ENCODE data around the gene NFIC.
A peak's percentile ranks its signal among the peaks of the same experiment; 100 is the strongest.

The NFIC gene

DNA sequence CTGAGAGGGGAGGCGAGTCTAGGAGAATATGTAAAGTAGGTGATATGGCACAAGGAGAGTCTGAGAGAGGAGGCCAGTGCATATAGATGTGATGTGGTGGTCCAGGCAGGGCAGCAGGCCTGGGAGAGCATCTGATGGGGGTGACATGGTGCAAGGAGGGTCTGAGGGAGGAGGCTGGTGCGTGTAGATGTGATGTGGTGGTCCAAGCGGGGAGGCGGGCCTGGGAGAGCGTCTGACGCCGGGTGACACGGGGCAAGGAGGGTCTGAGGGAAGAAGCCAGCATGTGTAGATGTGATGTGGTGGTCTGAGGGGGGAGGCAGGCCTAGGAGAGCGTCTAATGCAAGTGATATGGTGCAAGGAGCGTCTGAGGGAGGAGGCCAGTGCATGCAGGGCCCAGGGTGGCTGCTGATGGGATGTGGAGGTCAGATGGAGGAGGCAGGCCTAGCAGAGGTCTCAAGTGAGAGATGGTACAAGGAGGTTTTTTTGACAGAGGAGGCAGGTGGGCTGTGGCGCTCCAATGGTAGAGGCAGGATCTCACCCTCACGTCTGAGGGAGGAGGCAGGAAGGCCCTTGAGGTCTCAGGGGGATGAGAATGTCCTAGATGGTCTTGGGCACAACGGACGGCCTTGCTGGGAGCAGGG, 16.2 kb downstream of the NFIC start:
- ATAC-seq, result no peak
- TF ChIP-seq ZFP3 (CRISPR knock-in tag; IDR thresholded peaks at IDR 0.05), result no peak
- TF ChIP-seq, protein P1, sequence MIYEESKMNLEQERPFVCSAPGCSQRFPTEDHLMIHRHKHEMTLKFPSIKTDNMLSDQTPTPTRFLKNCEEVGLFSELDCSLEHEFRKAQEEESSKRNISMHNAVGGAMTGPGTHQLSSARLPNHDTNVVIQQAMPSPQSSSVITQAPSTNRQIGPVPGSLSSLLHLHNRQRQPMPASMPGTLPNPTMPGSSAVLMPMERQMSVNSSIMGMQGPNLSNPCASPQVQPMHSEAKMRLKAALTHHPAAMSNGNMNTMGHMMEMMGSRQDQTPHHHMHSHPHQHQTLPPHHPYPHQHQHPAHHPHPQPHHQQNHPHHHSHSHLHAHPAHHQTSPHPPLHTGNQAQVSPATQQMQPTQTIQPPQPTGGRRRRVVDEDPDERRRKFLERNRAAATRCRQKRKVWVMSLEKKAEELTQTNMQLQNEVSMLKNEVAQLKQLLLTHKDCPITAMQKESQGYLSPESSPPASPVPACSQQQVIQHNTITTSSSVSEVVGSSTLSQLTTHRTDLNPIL (CRISPR knock-in tag; IDR thresholded peaks at IDR 0.05; ENCODE audit: low read depth), result no peak
- TF ChIP-seq RARB (CRISPR knock-in tag; IDR thresholded peaks at IDR 0.05), result no peak
- TF ChIP-seq TOX (CRISPR knock-in tag; IDR thresholded peaks at IDR 0.05; ENCODE audit: borderline replicate concordance), result no peak
- no peak for TF ChIP-seq ZC3H10 (CRISPR knock-in tag; IDR thresholded peaks at IDR 0.05)
- no peak for TF ChIP-seq ZNF70 (CRISPR knock-in tag; IDR thresholded peaks at IDR 0.05)
- no peak for TF ChIP-seq PPARA (CRISPR knock-in tag; IDR thresholded peaks at IDR 0.05; ENCODE audit: borderline replicate concordance)
- no peak for TF ChIP-seq TCF4 (CRISPR knock-in tag; IDR thresholded peaks at IDR 0.05; ENCODE audit: borderline replicate concordance)
- no peak for TF ChIP-seq OSR1 (CRISPR knock-in tag; IDR thresholded peaks at IDR 0.05)
- TF ChIP-seq, protein P2, sequence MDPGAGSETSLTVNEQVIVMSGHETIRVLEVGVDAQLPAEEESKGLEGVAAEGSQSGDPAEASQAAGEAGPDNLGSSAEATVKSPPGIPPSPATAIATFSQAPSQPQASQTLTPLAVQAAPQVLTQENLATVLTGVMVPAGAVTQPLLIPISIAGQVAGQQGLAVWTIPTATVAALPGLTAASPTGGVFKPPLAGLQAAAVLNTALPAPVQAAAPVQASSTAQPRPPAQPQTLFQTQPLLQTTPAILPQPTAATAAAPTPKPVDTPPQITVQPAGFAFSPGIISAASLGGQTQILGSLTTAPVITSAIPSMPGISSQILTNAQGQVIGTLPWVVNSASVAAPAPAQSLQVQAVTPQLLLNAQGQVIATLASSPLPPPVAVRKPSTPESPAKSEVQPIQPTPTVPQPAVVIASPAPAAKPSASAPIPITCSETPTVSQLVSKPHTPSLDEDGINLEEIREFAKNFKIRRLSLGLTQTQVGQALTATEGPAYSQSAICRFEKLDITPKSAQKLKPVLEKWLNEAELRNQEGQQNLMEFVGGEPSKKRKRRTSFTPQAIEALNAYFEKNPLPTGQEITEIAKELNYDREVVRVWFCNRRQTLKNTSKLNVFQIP (CRISPR knock-in tag; IDR thresholded peaks at IDR 0.05; ENCODE audit: borderline replicate concordance, low read depth), result no peak

DNA sequence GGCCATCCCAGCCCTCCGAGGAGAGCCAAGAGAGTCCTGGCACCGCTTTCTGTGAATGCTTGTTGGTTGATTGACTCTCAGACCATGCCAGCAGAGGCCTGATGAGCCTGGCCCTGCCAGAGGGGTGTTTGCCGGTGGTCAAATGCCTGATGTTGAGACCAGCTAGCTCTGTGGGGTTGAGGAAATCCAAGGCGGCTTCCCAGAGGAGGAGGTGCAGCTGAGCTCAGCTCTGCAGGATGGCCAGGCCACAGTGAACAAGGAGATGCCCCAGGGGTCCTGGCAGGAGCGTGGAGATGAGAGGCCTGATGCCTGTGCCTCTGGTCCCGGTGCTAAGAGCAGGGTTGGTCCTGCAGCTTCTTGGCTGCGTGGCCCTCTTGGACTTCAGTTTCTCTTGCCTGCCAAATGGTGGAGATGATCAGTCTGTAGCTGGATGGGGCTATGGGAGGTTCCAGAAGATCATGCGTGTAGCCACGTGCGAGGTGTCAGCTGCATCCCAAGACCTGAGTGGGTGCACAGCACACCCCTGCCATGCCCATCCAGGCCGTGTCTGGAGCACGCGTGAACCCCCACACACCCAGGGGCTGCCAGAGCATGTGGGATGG, 16.8 kb downstream of the NFIC start:
- ATAC-seq, result no peak

DNA sequence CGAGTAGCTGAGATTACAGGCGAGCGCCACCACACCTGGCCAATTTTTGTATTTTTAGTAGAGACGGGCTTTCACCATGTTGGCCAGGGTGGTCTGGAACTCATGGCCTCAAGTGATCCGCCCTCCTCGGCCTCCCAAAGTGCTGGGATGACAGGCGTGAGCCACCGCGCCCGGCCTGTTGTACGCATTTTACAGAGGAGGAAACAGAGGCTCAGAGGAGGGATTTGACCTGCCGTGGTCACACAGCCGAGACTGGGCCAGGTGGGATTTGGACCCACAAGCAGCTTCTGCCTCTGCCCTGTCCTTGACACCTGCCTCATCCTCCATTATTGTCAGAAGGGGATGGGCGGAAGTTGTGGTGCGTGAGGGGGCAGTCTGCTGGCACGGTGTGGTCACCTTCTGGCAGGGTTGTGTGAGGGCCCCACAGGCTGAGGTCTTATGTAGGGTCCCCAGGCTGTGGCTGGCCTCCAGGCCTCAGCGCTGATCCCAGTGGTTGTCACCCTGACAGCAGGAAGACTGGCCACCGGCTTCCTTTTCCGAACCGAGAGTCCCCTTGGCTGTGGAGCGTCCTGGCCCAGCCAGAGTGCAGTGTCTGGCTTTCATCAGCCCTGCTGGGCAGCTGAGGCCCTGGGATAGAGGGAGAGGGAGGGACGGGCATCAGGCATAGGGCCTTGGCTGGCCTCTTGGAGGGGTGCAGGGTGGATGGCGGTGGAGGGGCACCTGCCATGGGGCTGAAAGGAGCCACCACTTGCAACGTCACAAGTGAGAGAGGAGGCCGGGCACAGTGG, 20.3 kb downstream of the NFIC start:
- ATAC-seq, result peak; percentile 74
- TF ChIP-seq TCF4 (CRISPR knock-in tag; IDR thresholded peaks at IDR 0.05; ENCODE audit: borderline replicate concordance) (peak; percentile 46; the same call in 1 of the 2 replicates), OSR1 (CRISPR knock-in tag; IDR thresholded peaks at IDR 0.05) (no peak)

More for the DNA sequence above, 16.8 kb downstream of the NFIC start:
- TF ChIP-seq ISL1 (CRISPR knock-in tag; IDR thresholded peaks at IDR 0.05) (no peak), ZNF8 (CRISPR knock-in tag; IDR thresholded peaks at IDR 0.05) (no peak), SNAI2 (CRISPR knock-in tag; IDR thresholded peaks at IDR 0.05) (no peak)

DNA sequence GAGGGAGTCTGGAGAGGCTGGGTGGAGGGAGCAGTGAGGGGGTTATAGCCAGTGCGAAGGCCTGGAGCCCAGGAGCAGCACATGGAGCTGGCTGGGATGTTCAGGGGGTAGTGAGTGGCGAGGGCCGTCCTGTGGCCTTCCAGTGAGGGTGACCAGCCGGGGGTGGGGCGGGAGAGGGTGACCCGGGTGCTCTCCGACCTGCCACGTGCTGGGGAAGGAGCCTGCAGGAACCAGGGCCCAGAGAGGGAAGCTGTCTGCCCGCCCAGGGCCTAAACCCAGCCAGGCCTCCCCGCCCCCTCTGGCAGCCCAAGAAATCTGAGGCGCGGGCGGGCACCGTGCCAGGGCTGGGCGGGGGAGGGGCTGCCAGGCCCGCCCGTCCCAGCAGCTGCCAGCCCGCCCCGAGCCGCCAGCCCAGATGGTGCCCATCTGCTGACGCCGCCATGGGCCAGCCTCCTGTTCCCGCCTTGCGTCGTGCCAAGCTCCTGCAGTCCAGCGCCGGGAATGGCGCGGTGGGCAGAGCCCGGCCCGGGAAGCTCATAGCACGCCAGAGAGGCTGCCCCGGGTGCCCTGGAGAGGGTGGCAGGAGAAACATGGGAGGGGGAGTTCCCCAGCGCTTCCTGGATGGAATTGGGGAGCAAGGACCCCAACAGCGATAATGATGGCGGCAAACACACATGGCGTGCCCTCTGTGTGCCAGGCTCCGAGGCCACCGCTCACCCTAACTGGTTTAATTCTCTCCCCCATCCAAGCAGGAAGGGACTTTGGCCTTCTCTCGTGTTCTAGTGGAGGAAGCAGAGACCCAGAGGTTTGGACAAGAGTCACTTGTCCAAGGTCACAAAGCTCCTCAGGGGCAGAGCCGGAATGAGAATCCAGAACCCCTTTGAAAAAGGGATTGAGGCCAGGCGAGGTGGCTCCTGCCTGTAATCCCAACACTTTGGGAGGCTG, 21.5 kb downstream of the NFIC start:
- TF ChIP-seq RARB (CRISPR knock-in tag; IDR thresholded peaks at IDR 0.05), result no peak
- TF ChIP-seq ZNF565 (CRISPR knock-in tag; conservative IDR thresholded peaks at IDR 0.05; ENCODE audit: low read depth), result no peak
- TF ChIP-seq CSDC2 (CRISPR knock-in tag; IDR thresholded peaks at IDR 0.05), result no peak
- TF ChIP-seq TCF4 (CRISPR knock-in tag; IDR thresholded peaks at IDR 0.05; ENCODE audit: borderline replicate concordance), result peak; percentile 51; the same call in 1 of the 2 replicates
- TF ChIP-seq, protein P3, sequence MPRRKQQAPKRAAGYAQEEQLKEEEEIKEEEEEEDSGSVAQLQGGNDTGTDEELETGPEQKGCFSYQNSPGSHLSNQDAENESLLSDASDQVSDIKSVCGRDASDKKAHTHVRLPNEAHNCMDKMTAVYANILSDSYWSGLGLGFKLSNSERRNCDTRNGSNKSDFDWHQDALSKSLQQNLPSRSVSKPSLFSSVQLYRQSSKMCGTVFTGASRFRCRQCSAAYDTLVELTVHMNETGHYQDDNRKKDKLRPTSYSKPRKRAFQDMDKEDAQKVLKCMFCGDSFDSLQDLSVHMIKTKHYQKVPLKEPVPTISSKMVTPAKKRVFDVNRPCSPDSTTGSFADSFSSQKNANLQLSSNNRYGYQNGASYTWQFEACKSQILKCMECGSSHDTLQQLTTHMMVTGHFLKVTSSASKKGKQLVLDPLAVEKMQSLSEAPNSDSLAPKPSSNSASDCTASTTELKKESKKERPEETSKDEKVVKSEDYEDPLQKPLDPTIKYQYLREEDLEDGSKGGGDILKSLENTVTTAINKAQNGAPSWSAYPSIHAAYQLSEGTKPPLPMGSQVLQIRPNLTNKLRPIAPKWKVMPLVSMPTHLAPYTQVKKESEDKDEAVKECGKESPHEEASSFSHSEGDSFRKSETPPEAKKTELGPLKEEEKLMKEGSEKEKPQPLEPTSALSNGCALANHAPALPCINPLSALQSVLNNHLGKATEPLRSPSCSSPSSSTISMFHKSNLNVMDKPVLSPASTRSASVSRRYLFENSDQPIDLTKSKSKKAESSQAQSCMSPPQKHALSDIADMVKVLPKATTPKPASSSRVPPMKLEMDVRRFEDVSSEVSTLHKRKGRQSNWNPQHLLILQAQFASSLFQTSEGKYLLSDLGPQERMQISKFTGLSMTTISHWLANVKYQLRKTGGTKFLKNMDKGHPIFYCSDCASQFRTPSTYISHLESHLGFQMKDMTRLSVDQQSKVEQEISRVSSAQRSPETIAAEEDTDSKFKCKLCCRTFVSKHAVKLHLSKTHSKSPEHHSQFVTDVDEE (CRISPR knock-in tag; IDR thresholded peaks at IDR 0.05), result peak; percentile 66; the same call in 1 of the 2 replicates
- peak; percentile 89 for ATAC-seq

DNA sequence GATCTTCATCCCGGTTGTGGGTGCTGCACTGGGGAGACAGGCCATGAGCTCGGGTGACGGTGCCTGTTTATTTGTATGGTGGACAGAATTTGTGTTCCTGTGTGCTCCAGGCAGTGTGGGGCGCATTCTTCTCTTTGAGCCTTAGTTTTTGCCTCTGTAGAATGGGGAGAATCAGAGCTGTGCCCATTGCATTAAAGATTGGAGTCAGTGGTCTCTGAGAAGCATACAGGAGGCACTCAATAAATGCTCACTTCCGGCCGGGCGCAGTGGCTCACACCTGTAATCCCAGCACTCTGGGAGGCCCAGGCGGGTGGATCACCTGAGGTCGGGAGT, 23.0 kb downstream of the NFIC start:
- ATAC-seq, result no peak
- TF ChIP-seq ZFP30 (CRISPR knock-in tag; IDR thresholded peaks at IDR 0.05) (no peak), ZNF8 (CRISPR knock-in tag; IDR thresholded peaks at IDR 0.05) (no peak), RARB (CRISPR knock-in tag; IDR thresholded peaks at IDR 0.05) (no peak), TOX (CRISPR knock-in tag; IDR thresholded peaks at IDR 0.05; ENCODE audit: borderline replicate concordance) (no peak), ZNF70 (CRISPR knock-in tag; IDR thresholded peaks at IDR 0.05) (no peak), ISL1 (CRISPR knock-in tag; IDR thresholded peaks at IDR 0.05) (no peak), BACH2 (CRISPR knock-in tag; IDR thresholded peaks at IDR 0.05; ENCODE audit: borderline replicate concordance) (no peak), PPARA (CRISPR knock-in tag; IDR thresholded peaks at IDR 0.05; ENCODE audit: borderline replicate concordance) (no peak), SNAI2 (CRISPR knock-in tag; IDR thresholded peaks at IDR 0.05) (no peak), ARNTL (CRISPR knock-in tag; IDR thresholded peaks at IDR 0.05; ENCODE audit: borderline replicate concordance, low read depth) (no peak), GLIS3 (CRISPR knock-in tag; IDR thresholded peaks at IDR 0.05) (no peak), ESRRG (CRISPR knock-in tag; IDR thresholded peaks at IDR 0.05) (no peak), ZC3H10 (CRISPR knock-in tag; IDR thresholded peaks at IDR 0.05) (no peak)
- TF ChIP-seq, protein P1 (CRISPR knock-in tag; IDR thresholded peaks at IDR 0.05; ENCODE audit: low read depth), result no peak
- TF ChIP-seq, protein P2 (CRISPR knock-in tag; IDR thresholded peaks at IDR 0.05; ENCODE audit: borderline replicate concordance, low read depth), result no peak
